CD14-positive monocyte (primary cell): ENCODE measurements around the gene AKT1. TPM values are rescaled to one million over a fixed set of nuclear protein-coding genes. Genes with fewer than 3 reads are reported as not detected.
"Not testable (repeated sequence)": the region's sequence is repeated elsewhere in the genome, so short reads cannot be mapped to it uniquely, and the experiment has no call there.

Experiments used
- DNase-seq, 3 donors: peaks; one replicate each; pipeline ENCODE4 v3.0.0-alpha.2; 2011 to 2022
- H2AFZ ChIP-seq: 2 replicates; pipeline ENCODE4 v1.6.0; 2012; ENCODE audit warnings: mild to moderate bottlenecking, low read depth, low read length, inconsistent platforms; ENCODE audit not compliant: insufficient read depth, poor library complexity, severe bottlenecking
- H3K27ac ChIP-seq, 2 donors: 1 replicate in 1 of 2; 2 replicates in 1 of 2; pipeline ENCODE4 v1.5.1; 2012 to 2013; ENCODE audit warnings: low read length in 2 of 2, control low read depth in 1 of 2, inconsistent platforms in 1 of 2, low read depth in 1 of 2, mild to moderate bottlenecking in 1 of 2
- H3K27me3 ChIP-seq, 2 donors: one replicate each; pipeline versions ENCODE4 v1.6.0 to v1.6.1; 2011 to 2013; ENCODE audit warnings: low read length in 2 of 2; ENCODE audit not compliant: control insufficient read depth in 2 of 2, insufficient read depth in 2 of 2
- H3K36me3 ChIP-seq, 2 donors: replicated peaks in 1 of 2; 1 replicate in 1 of 2; 2 replicates in 1 of 2; pipeline versions ENCODE4 v1.5.1 to v1.6.1; 2012 to 2013; ENCODE audit warnings: low read length in 2 of 2, control low read depth in 1 of 2, inconsistent platforms in 1 of 2, mild to moderate bottlenecking in 1 of 2; ENCODE audit not compliant: insufficient read depth in 2 of 2, control insufficient read depth in 1 of 2
- H3K4me1 ChIP-seq, 2 donors: 1 replicate in 1 of 2; 2 replicates in 1 of 2; pipeline versions ENCODE4 v1.5.1 to v1.6.1; 2012 to 2013; ENCODE audit warnings: low read length in 2 of 2, control low read depth in 1 of 2, inconsistent platforms in 1 of 2, mild to moderate bottlenecking in 1 of 2, moderate library complexity in 1 of 2; ENCODE audit not compliant: insufficient read depth in 2 of 2, control insufficient read depth in 1 of 2
- H3K4me2 ChIP-seq: replicated peaks from 2 replicates; pipeline ENCODE3; 2012; ENCODE audit warnings: low read length, moderate library complexity, mild to moderate bottlenecking; ENCODE audit not compliant: poor library complexity, severe bottlenecking; ENCODE audit errors: extremely low read depth
- H3K4me3 ChIP-seq, 3 experiments: fragments of 200-600 bp in 1 of 3; sonication (generic) in 1 of 3; replicated peaks in 1 of 3; 1 replicate in 2 of 3; 2 replicates in 1 of 3; pipeline ENCODE4 v1.5.1; 2011 to 2013; ENCODE audit warnings: low read length in 3 of 3, mild to moderate bottlenecking in 3 of 3, control low read depth in 2 of 3, low read depth in 2 of 3, inconsistent platforms in 1 of 3, moderate library complexity in 1 of 3
- H3K79me2 ChIP-seq: 2 replicates; pipeline ENCODE4 v1.6.0; 2012; ENCODE audit warnings: mild to moderate bottlenecking, control low read depth, inconsistent platforms, low read length, moderate library complexity; ENCODE audit not compliant: insufficient read depth
- H3K9ac ChIP-seq: 2 replicates; pipeline ENCODE4 v1.6.0; 2017; ENCODE audit warnings: low read length, mild to moderate bottlenecking; ENCODE audit not compliant: insufficient read depth, poor library complexity, severe bottlenecking
- H3K9me3 ChIP-seq, 2 donors: replicated peaks in 1 of 2; 1 replicate in 1 of 2; 2 replicates in 1 of 2; pipeline versions ENCODE4 v1.5.1 to v1.6.1; 2012 to 2013; ENCODE audit warnings: low read length in 2 of 2, control low read depth in 1 of 2; ENCODE audit not compliant: control insufficient read depth in 1 of 2, insufficient read depth in 1 of 2
- H4K20me1 ChIP-seq: 2 replicates; pipeline ENCODE4 v1.6.0; 2012; ENCODE audit warnings: mild to moderate bottlenecking, low read length, control low read depth, moderate library complexity; ENCODE audit not compliant: insufficient read depth
- H3K27ac Mint-ChIP-seq, 7 donors: one replicate each; pipeline ENCODE4 v1.8.0; 2020; ENCODE audit warnings: mild to moderate bottlenecking in 7 of 7, mixed read lengths in 7 of 7, moderate library complexity in 6 of 7, inconsistent platforms in 2 of 7
- H3K27me3 Mint-ChIP-seq, 3 donors: one replicate each; pipeline ENCODE4 v1.8.0; 2021 to 2022; ENCODE audit warnings: low read depth in 3 of 3, mild to moderate bottlenecking in 3 of 3, mixed read lengths in 3 of 3, moderate library complexity in 3 of 3, inconsistent platforms in 1 of 3
- H3K36me3 Mint-ChIP-seq, 2 donors: one replicate each; pipeline ENCODE4 v1.8.0; 2020; ENCODE audit warnings: mixed read lengths in 2 of 2, inconsistent platforms in 1 of 2, mild to moderate bottlenecking in 1 of 2
- H3K4me1 Mint-ChIP-seq: one replicate; pipeline ENCODE4 v1.8.0; 2020; ENCODE audit warnings: mild to moderate bottlenecking, mixed read lengths
- H3K4me3 Mint-ChIP-seq, 2 donors: one replicate each; pipeline ENCODE4 v1.8.0; 2020; ENCODE audit warnings: mild to moderate bottlenecking in 2 of 2, mixed read lengths in 2 of 2, moderate library complexity in 1 of 2
- H3K9me3 Mint-ChIP-seq, 7 donors: one replicate each; pipeline ENCODE4 v1.8.0; 2020 to 2022; ENCODE audit warnings: mixed read lengths in 7 of 7, mild to moderate bottlenecking in 6 of 7, moderate library complexity in 6 of 7, inconsistent platforms in 2 of 7
- WGBS: methylation state at CpG from one replicate; pipeline ENCODE4 v1.1.5; 2013; ENCODE audit warnings: missing lambda C conversion rate; ENCODE audit not compliant: insufficient coverage; 5-methylcytosine and 5-hydroxymethylcytosine counted together
- intact Hi-C, 2 donors: fragments of 100-400 bp; cut with micrococcal nuclease; formaldehyde crosslinking; loops; one replicate each; pipeline versions ENCODE4 v1.15.0 to v1.15.1; 2023
- polyA plus RNA-seq, 3 donors: library from polyadenylated mRNA; depleted of rRNA in 1 of 3; unstranded in 2 of 3; stranded (reverse) in 1 of 3; fragments of 300-500 nt in 2 of 3; fragments of >200 nt in 1 of 3; fragmentation: Illumina TruSeq in 2 of 3; gene quantifications; 1 replicate in 2 of 3; 2 replicates in 1 of 3; pipeline ENCODE4 v1.2.3, GENCODE V29; 2012 to 2021
- TF ChIP-seq, protein P1 (sequence below): fragments of 200-600 bp; IDR thresholded peaks from one replicate; pipeline ENCODE4 v1.8.0; 2022; ENCODE audit warnings: antibody characterized with exemption, mild to moderate bottlenecking

The AKT1 gene
- polyA plus RNA-seq, 3 donors: 7.2 to 180 (median 26.4) TPM

DNA sequence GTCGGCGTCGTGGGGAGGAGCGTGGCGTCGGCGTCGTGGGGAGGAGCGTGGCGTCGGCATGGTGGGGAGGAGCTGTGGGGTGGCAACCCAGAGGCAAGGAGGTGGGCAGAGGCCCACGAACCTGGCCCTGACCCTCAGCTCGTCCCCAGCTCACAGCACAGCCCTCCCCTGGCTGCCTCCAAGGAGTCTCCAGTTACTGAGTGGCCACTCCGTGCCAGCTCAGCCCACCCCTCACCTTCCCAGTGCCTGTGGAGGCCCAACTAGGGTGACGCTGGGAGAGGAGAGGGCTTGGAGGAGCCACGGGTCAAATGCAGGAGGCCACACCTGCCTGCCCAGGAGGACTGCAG is 65.7 kb downstream of the AKT1 start:
- H2AFZ ChIP-seq: no peak overlapping the region
- no peaks in the 10 kb centered on the region for H3K9me3 Mint-ChIP-seq
- no peak overlapping the region for H3K27ac ChIP-seq
- no peaks in the 10 kb centered on the region for H3K36me3 Mint-ChIP-seq
- H3K4me3 ChIP-seq: no peak overlapping the region
- peaks cover 4% of the 10 kb centered on the region for H3K4me1 Mint-ChIP-seq
- H3K36me3 ChIP-seq: no peaks in the 10 kb centered on the region
- H3K4me1 ChIP-seq: peaks cover 3 to 4% of the 10 kb centered on the region in 2 donors
- TF ChIP-seq, protein P1, sequence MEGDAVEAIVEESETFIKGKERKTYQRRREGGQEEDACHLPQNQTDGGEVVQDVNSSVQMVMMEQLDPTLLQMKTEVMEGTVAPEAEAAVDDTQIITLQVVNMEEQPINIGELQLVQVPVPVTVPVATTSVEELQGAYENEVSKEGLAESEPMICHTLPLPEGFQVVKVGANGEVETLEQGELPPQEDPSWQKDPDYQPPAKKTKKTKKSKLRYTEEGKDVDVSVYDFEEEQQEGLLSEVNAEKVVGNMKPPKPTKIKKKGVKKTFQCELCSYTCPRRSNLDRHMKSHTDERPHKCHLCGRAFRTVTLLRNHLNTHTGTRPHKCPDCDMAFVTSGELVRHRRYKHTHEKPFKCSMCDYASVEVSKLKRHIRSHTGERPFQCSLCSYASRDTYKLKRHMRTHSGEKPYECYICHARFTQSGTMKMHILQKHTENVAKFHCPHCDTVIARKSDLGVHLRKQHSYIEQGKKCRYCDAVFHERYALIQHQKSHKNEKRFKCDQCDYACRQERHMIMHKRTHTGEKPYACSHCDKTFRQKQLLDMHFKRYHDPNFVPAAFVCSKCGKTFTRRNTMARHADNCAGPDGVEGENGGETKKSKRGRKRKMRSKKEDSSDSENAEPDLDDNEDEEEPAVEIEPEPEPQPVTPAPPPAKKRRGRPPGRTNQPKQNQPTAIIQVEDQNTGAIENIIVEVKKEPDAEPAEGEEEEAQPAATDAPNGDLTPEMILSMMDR: no peak
- DNase-seq: no peak
- no peak overlapping the region for H3K27ac Mint-ChIP-seq
- H4K20me1 ChIP-seq: no peaks in the 10 kb centered on the region
- H3K79me2 ChIP-seq: no peaks in the 10 kb centered on the region
- no peak overlapping the region for H3K4me3 Mint-ChIP-seq
- H3K9me3 ChIP-seq: no peaks in the 10 kb centered on the region
- no peak overlapping the region for H3K9ac ChIP-seq
- 96% methylated on average over 2 of the region's 16 CpGs for WGBS
- peaks cover under 1 to 18% (median 8%) of the 10 kb centered on the region in 3 donors for H3K27me3 Mint-ChIP-seq
- peaks cover 0 to 5% of the 10 kb centered on the region in 2 donors for H3K27me3 ChIP-seq
- H3K4me2 ChIP-seq: no peak overlapping the region
- intact Hi-C loops: no loop called here

DNA sequence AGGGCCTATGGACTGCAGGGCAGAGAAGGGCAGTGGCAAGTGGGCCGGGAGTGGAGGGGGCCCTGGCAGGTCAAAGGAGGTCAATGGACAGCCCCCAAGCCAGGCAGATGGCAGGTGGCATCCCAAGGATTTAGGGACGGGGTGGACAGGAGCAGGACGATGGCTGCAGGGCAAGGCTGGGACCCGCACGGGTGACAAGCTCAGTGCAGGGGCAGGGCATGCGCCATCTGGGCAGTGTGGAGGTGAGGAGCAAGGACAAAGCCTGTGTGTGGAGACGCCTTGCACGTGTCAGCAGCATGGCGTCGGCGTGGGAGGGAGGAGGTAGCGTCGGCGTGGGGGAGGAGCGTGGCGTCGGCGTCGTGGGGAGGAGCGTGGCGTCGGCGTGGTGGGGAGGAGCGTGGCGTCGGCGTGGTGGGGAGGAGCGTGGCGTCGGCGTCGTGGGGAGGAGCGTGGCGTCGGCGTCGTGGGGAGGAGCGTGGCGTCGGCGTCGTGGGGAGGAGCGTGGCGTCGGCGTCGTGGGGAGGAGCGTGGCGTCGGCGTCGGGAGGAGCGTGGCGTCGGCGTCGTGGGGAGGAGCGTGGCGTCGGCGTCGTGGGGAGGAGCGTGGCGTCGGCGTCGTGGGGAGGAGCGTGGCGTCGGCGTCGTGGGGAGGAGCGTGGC is 66.2 kb downstream of the AKT1 start:
- H3K9ac ChIP-seq, DNase-seq, H3K4me1 Mint-ChIP-seq, H3K27ac ChIP-seq, H3K4me2 ChIP-seq, H3K9me3 Mint-ChIP-seq, H3K4me1 ChIP-seq, H2AFZ ChIP-seq, H4K20me1 ChIP-seq, H3K36me3 Mint-ChIP-seq, H3K27me3 ChIP-seq, H3K9me3 ChIP-seq, H3K79me2 ChIP-seq, H3K4me3 Mint-ChIP-seq, intact Hi-C loops, H3K4me3 ChIP-seq, H3K36me3 ChIP-seq: not testable (repeated sequence)
- Mint-ChIP-seq H3K27me3 (peaks cover 3 to 21% (median 9%) of the 10 kb centered on the region in 3 donors), H3K27ac (peak overlapping the region in 1 of 7 donors; percentile 0)
- WGBS: 95% methylated on average over 11 of the region's 73 CpGs
